Heart left ventricle (tissue), 13 donors: Measurements from ENCODE around the gene SWSAP1.

Source experiments
- POLR2A ChIP-seq, 2 donors: fragments of 450-650 bp; IDR thresholded peaks; one replicate each; pipeline ENCODE4 v1.6.1; 2017; ENCODE audit warnings: antibody characterized with exemption in 2 of 2, mild to moderate bottlenecking in 2 of 2, moderate library complexity in 2 of 2
- TF ChIP-seq, protein P1 (sequence below), 12 donors: fragments of 200-600 bp; sonication (generic) in 4 of 12; IDR thresholded peaks; one replicate each; pipeline versions ENCODE4 v1.5.0 to v1.8.0; 2018 to 2022; ENCODE audit warnings: antibody characterized with exemption in 12 of 12, mild to moderate bottlenecking in 5 of 12
- donor health status: ischemic (EF 13 %, LVEDD 7.1; RV severe dilation, severe dysfunction).
- donor health status: DM: no; HTN: yes; CAD: no.
- donor health status: DM: no; HTN: no; CAD: no.
- donor health status: ischemic (EF 25% LVEDD 6.9; RV normal size, moderate dysfunction).
- donor health status: ischemic (EF 25% LVEDD 5.7; RV mildly dilated, moderate dysfunction).
- donor health status: ischemic (EF 35%, LVEDD 5.7; RV mildly dilated, moderate dysfunction).
- donor health status: nonischemic (EF 11% LVEDD 7.7; RV severe dilation, severe dysfunction).
- donor health status: DM: yes; HTN: yes; CAD: no.
- donor health status: PGD.
- donor health status: ischemic (EF 29% LVEDD 5.4; RV normal size, mild dysfunction).
- donor health status: nonischemic (EF 23%, LVEDD 6.1; RV moderate dilation, normal function).

DNA sequence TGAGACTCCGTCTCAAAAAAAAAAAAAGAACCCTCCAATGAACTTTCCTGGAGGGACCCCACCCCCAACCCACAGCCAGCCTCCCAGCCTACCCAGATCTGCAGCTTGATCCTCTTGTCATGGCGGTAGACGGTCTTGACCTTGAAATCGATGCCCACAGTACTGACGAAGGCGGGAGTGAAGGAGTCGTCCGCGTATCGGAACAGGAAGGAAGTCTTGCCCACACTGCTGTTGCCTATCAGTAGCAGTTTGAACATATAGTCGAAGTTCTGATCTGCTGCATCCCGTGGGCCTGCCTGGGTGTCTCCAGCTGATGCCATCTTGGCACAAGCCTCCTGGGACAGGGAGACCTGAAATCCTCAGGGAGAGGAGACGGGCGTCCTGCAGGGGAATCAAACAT lies 37.4 kb upstream of the SWSAP1 start:
- TF ChIP-seq, protein P1, sequence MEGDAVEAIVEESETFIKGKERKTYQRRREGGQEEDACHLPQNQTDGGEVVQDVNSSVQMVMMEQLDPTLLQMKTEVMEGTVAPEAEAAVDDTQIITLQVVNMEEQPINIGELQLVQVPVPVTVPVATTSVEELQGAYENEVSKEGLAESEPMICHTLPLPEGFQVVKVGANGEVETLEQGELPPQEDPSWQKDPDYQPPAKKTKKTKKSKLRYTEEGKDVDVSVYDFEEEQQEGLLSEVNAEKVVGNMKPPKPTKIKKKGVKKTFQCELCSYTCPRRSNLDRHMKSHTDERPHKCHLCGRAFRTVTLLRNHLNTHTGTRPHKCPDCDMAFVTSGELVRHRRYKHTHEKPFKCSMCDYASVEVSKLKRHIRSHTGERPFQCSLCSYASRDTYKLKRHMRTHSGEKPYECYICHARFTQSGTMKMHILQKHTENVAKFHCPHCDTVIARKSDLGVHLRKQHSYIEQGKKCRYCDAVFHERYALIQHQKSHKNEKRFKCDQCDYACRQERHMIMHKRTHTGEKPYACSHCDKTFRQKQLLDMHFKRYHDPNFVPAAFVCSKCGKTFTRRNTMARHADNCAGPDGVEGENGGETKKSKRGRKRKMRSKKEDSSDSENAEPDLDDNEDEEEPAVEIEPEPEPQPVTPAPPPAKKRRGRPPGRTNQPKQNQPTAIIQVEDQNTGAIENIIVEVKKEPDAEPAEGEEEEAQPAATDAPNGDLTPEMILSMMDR (IDR thresholded peaks at IDR 0.05) = no peak
- no peak for TF ChIP-seq POLR2A (IDR thresholded peaks at IDR 0.05)
